ENCODE results near the gene SH2B2.

DNA sequence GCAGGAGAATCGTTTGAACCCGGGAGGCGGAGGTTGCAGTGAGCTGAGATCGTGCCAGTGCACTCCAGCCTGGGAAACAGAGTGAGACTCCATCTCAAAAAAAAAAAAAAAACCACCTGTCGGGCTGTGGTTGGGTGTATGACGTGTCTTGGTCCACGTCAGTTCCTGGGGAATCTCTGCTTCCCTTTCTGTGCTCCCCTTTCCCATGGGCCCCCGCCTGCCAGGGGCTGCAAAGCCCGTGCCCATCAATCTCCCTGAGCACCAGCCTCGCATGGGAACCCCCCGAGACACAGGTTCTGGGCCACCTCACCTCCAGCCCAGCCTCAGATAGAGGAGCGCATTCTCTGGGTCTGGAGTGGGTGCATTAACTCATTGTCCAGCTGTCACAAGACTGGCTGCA, 2.3 kb upstream of the SH2B2 start:
- TF ChIP-seq POLR2AphosphoS5 (IDR thresholded peaks at IDR 0.05) (no peak), CTCF (IDR thresholded peaks at IDR 0.05) (no peak), POLR2A (IDR thresholded peaks at IDR 0.05) (no peak)

All from prostate gland (tissue), 2 donors.